ENCODE data around the gene FBXL7. TPM values are rescaled to one million over a fixed set of nuclear protein-coding genes. Genes with fewer than 3 reads are reported as not detected.

The FBXL7 gene
- total RNA-seq, 1 donor from 2014 or later: 70.7 TPM

- Mint-ChIP-seq H3K4me3 (peak overlapping the region; percentile 83), H3K27me3 (ENCODE audit: low read depth) (no peaks in the 10 kb centered on the region), H3K9me3 (no peaks in the 10 kb centered on the region), H3K36me3 (peaks cover 11% of the 10 kb centered on the region), H3K4me1 (peaks cover 60% of the 10 kb centered on the region), H3K27ac (peak overlapping the region; percentile 91)
- peak in 1 of 2 experiments; percentile 58 for DNase-seq (ENCODE audit: low spot score in 2 of 2, unreplicated experiment in 2 of 2)
- TF ChIP-seq, protein P1, sequence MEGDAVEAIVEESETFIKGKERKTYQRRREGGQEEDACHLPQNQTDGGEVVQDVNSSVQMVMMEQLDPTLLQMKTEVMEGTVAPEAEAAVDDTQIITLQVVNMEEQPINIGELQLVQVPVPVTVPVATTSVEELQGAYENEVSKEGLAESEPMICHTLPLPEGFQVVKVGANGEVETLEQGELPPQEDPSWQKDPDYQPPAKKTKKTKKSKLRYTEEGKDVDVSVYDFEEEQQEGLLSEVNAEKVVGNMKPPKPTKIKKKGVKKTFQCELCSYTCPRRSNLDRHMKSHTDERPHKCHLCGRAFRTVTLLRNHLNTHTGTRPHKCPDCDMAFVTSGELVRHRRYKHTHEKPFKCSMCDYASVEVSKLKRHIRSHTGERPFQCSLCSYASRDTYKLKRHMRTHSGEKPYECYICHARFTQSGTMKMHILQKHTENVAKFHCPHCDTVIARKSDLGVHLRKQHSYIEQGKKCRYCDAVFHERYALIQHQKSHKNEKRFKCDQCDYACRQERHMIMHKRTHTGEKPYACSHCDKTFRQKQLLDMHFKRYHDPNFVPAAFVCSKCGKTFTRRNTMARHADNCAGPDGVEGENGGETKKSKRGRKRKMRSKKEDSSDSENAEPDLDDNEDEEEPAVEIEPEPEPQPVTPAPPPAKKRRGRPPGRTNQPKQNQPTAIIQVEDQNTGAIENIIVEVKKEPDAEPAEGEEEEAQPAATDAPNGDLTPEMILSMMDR (IDR thresholded peaks at IDR 0.05; ENCODE audit: unreplicated experiment): no peak
Measured at GRCh38 chr5:15501091-15501791, 1.3 kb downstream of the FBXL7 start.

- TF ChIP-seq, protein P1 (IDR thresholded peaks at IDR 0.05; ENCODE audit: unreplicated experiment): no peak
- peak overlapping the region; percentile 91 for H3K27ac Mint-ChIP-seq
- no peaks in the 10 kb centered on the region for H3K9me3 Mint-ChIP-seq
- H3K27me3 Mint-ChIP-seq (ENCODE audit: low read depth): no peaks in the 10 kb centered on the region
- H3K4me3 Mint-ChIP-seq: peak overlapping the region; percentile 83
- H3K4me1 Mint-ChIP-seq: peaks cover 66% of the 10 kb centered on the region
- DNase-seq (ENCODE audit: low spot score in 2 of 2, unreplicated experiment in 2 of 2): no peak
- peaks cover 16% of the 10 kb centered on the region for H3K36me3 Mint-ChIP-seq
Measured at GRCh38 chr5:15502208-15502607, 2.2 kb downstream of the FBXL7 start.

- peaks cover 77% of the 10 kb centered on the region for H3K4me1 Mint-ChIP-seq
Measured at GRCh38 chr5:15506146-15506545, 6.2 kb downstream of the FBXL7 start.

GRCh38 chr5:15506897-15507296 is 6.9 kb downstream of the FBXL7 start:
- no peak for DNase-seq (ENCODE audit: low spot score in 2 of 2, unreplicated experiment in 2 of 2)
- peaks cover 81% of the 10 kb centered on the region for H3K4me1 Mint-ChIP-seq
- no peaks in the 10 kb centered on the region for H3K27me3 Mint-ChIP-seq (ENCODE audit: low read depth)
- H3K27ac Mint-ChIP-seq: no peak overlapping the region
- TF ChIP-seq, protein P1 (IDR thresholded peaks at IDR 0.05; ENCODE audit: unreplicated experiment): no peak
- H3K9me3 Mint-ChIP-seq: no peaks in the 10 kb centered on the region
- H3K36me3 Mint-ChIP-seq: peaks cover 17% of the 10 kb centered on the region
- H3K4me3 Mint-ChIP-seq: no peak overlapping the region

More at GRCh38 chr5:15506146-15506545, 6.2 kb downstream of the FBXL7 start:
- Mint-ChIP-seq H3K36me3 (peaks cover 17% of the 10 kb centered on the region), H3K27me3 (ENCODE audit: low read depth) (no peaks in the 10 kb centered on the region), H3K9me3 (no peaks in the 10 kb centered on the region), H3K4me3 (no peak overlapping the region), H3K27ac (no peak overlapping the region)
- no peak for DNase-seq (ENCODE audit: low spot score in 2 of 2, unreplicated experiment in 2 of 2)
- TF ChIP-seq, protein P1 (IDR thresholded peaks at IDR 0.05; ENCODE audit: unreplicated experiment): no peak

DNA sequence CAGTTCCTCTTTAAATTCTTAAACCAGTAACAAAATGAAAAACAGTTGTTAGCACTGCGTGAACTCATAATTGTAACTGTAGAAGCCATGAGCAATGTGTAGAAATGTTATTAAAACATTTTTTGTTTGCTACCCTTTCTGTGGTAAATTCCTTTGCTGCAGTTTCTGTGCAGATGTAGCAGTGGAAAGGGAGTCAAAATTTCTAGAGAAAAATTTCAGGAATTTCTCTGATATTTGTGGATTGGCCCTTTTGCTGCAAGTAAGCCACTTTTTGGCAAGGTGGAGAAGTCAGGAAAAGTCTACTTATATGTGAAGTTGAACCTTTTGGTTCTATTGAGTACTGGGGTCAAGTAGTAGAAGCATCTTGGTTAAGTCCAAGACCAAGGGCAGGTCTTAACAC is 10.1 kb downstream of the FBXL7 start:
- DNase-seq (ENCODE audit: low spot score in 2 of 2, unreplicated experiment in 2 of 2): no peak

More for the DNA sequence above, 10.1 kb downstream of the FBXL7 start:
- no peaks in the 10 kb centered on the region for H3K9me3 Mint-ChIP-seq
- no peak overlapping the region for H3K4me3 Mint-ChIP-seq
- peaks cover 16% of the 10 kb centered on the region for H3K36me3 Mint-ChIP-seq
- no peaks in the 10 kb centered on the region for H3K27me3 Mint-ChIP-seq (ENCODE audit: low read depth)
- peaks cover 62% of the 10 kb centered on the region for H3K4me1 Mint-ChIP-seq
- TF ChIP-seq, protein P1 (IDR thresholded peaks at IDR 0.05; ENCODE audit: unreplicated experiment): no peak
- H3K27ac Mint-ChIP-seq: peak overlapping the region; percentile 55

Data from mesothelial cell of epicardium (in vitro differentiated cells).